K562 (cell line): ENCODE data around the gene HOXD12. TPM values are rescaled to one million over a fixed set of nuclear protein-coding genes. Genes with fewer than 3 reads are reported as not detected.

Source experiments
- ZBTB17 ChIP-seq: fragments of 450-650 bp; formaldehyde crosslinking; IDR thresholded peaks from 2 replicates; pipeline ENCODE4 v1.4.0; 2020; ENCODE audit warnings: mild to moderate bottlenecking
- ZBTB43 ChIP-seq: sonication (generic); formaldehyde crosslinking; IDR thresholded peaks from 2 replicates; pipeline ENCODE4 v1.8.0; 2023; ENCODE audit warnings: mild to moderate bottlenecking, missing genetic modification reagents
- ZNF217 ChIP-seq: sonication (generic); formaldehyde crosslinking; IDR thresholded peaks from 2 replicates; pipeline ENCODE4 v1.8.0; 2022; ENCODE audit warnings: mild to moderate bottlenecking, missing genetic modification reagents
- polyA plus RNA-seq, 8 experiments: library from polyadenylated mRNA; depleted of rRNA in 4 of 8; stranded (reverse) in 5 of 8; unstranded in 3 of 8; fragments of >200 nt; fragmentation: Nextera tagmentation in 2 of 8; fragmentation: Illumina TruSeq in 1 of 8; extraction: Ambion mirVana in 2 of 8; extraction: Trizol in 1 of 8; gene quantifications; 2 replicates each; pipeline versions ENCODE4 v1.2.1 to v1.2.3, GENCODE V29; 2011 to 2014; ENCODE audit warnings: inconsistent platforms in 1 of 8, missing spikeins in 1 of 8
- total RNA-seq, 7 experiments: library from RNA; depleted of rRNA in 6 of 7; stranded (reverse); fragments of >200 nt in 6 of 7; fragmentation: Illumina TruSeq in 2 of 7; extraction: Trizol in 2 of 7; gene quantifications; 2 replicates each; pipeline versions ENCODE4 v1.2.1 to v1.2.3, GENCODE V29; 2011 to 2021; ENCODE audit warnings: low replicate concordance in 1 of 7
- TF ChIP-seq, protein P1 (sequence below): fragments of 200-800 bp; sonication (Bioruptor generic); IDR thresholded peaks from 2 replicates; pipeline ENCODE4 v1.6.1; 2016; ENCODE audit warnings: missing genetic modification characterization, missing compliant biosample characterization
- TF ChIP-seq, protein P2 (sequence below): fragments of 250-450 bp; sonication (Bioruptor Pico); IDR thresholded peaks from 2 replicates; pipeline ENCODE4 v1.4.0; 2020; ENCODE audit warnings: mild to moderate bottlenecking, moderate library complexity
- TF ChIP-seq, protein P3 (sequence below), 2 experiments: fragments of 450-650 bp in 1 of 2; sonication (generic) in 1 of 2; formaldehyde crosslinking; conservative IDR thresholded peaks; 2 replicates each; pipeline versions ENCODE4 v1.4.0 to v1.8.1; 2020 to 2022; ENCODE audit warnings: mild to moderate bottlenecking in 1 of 2, missing genetic modification reagents in 1 of 2

HOXD12 gene
- total and polyA plus RNA-seq, 9 of the 15 experiments (the other 6 are each of a cell fraction or from before 2014, with no cell fraction given), result not detected

GRCh38 chr2:176089843-176090395 is 9.7 kb upstream of the HOXD12 start (continued):
- TF ChIP-seq ZBTB43 (CRISPR knock-in tag) (no peak), ZBTB17 (CRISPR knock-in tag) (no peak), ZNF217 (no peak)
- TF ChIP-seq, protein P1, sequence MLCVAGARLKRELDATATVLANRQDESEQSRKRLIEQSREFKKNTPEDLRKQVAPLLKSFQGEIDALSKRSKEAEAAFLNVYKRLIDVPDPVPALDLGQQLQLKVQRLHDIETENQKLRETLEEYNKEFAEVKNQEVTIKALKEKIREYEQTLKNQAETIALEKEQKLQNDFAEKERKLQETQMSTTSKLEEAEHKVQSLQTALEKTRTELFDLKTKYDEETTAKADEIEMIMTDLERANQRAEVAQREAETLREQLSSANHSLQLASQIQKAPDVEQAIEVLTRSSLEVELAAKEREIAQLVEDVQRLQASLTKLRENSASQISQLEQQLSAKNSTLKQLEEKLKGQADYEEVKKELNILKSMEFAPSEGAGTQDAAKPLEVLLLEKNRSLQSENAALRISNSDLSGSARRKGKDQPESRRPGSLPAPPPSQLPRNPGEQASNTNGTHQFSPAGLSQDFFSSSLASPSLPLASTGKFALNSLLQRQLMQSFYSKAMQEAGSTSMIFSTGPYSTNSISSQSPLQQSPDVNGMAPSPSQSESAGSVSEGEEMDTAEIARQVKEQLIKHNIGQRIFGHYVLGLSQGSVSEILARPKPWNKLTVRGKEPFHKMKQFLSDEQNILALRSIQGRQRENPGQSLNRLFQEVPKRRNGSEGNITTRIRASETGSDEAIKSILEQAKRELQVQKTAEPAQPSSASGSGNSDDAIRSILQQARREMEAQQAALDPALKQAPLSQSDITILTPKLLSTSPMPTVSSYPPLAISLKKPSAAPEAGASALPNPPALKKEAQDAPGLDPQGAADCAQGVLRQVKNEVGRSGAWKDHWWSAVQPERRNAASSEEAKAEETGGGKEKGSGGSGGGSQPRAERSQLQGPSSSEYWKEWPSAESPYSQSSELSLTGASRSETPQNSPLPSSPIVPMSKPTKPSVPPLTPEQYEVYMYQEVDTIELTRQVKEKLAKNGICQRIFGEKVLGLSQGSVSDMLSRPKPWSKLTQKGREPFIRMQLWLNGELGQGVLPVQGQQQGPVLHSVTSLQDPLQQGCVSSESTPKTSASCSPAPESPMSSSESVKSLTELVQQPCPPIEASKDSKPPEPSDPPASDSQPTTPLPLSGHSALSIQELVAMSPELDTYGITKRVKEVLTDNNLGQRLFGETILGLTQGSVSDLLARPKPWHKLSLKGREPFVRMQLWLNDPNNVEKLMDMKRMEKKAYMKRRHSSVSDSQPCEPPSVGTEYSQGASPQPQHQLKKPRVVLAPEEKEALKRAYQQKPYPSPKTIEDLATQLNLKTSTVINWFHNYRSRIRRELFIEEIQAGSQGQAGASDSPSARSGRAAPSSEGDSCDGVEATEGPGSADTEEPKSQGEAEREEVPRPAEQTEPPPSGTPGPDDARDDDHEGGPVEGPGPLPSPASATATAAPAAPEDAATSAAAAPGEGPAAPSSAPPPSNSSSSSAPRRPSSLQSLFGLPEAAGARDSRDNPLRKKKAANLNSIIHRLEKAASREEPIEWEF (CRISPR knock-in tag), result no peak
- TF ChIP-seq, protein P2, sequence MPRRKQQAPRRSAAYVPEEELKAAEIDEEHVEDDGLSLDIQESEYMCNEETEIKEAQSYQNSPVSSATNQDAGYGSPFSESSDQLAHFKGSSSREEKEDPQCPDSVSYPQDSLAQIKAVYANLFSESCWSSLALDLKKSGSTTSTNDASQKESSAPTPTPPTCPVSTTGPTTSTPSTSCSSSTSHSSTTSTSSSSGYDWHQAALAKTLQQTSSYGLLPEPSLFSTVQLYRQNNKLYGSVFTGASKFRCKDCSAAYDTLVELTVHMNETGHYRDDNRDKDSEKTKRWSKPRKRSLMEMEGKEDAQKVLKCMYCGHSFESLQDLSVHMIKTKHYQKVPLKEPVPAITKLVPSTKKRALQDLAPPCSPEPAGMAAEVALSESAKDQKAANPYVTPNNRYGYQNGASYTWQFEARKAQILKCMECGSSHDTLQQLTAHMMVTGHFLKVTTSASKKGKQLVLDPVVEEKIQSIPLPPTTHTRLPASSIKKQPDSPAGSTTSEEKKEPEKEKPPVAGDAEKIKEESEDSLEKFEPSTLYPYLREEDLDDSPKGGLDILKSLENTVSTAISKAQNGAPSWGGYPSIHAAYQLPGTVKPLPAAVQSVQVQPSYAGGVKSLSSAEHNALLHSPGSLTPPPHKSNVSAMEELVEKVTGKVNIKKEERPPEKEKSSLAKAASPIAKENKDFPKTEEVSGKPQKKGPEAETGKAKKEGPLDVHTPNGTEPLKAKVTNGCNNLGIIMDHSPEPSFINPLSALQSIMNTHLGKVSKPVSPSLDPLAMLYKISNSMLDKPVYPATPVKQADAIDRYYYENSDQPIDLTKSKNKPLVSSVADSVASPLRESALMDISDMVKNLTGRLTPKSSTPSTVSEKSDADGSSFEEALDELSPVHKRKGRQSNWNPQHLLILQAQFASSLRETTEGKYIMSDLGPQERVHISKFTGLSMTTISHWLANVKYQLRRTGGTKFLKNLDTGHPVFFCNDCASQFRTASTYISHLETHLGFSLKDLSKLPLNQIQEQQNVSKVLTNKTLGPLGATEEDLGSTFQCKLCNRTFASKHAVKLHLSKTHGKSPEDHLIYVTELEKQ, result no peak
- TF ChIP-seq, protein P3, sequence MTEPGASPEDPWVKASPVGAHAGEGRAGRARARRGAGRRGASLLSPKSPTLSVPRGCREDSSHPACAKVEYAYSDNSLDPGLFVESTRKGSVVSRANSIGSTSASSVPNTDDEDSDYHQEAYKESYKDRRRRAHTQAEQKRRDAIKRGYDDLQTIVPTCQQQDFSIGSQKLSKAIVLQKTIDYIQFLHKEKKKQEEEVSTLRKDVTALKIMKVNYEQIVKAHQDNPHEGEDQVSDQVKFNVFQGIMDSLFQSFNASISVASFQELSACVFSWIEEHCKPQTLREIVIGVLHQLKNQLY (CRISPR knock-in tag; conservative IDR thresholded peaks at IDR 0.05), result no peak
